Stimulated activated CD4-positive, alpha-beta T cell treated with anti-CD3 and anti-CD28 coated beads, TNF-alpha, amount 100 ng/mL, for 1 hour (primary cell): Measurements from ENCODE around the gene MTAP.

Source experiments
- DNase-seq, 3 donors: peaks; one replicate each; pipeline ENCODE4 v3.0.0-alpha.2; 2020; ENCODE audit warnings: low read depth in 3 of 3, low spot score in 1 of 3

The MTAP gene

DNA sequence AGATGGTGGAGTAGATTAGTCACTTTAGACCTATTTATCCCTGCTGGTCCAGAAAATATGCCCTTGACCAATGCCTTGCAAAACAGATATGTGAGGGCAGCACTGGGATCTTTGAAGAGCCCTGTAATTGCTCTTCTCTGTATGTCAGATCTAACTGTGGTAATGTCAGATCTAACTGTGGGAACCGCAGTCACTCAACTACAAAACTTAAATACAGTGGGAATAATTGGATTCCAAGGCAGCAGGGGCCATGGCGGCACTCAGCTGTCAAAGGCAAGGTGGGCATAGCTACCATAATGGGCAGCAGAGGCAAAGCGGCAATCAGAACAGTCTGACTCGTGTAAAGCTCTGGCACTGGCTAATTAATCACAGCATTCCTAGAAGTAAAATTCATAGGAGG is 46.2 kb downstream of the MTAP start:
- no peak for DNase-seq

DNA sequence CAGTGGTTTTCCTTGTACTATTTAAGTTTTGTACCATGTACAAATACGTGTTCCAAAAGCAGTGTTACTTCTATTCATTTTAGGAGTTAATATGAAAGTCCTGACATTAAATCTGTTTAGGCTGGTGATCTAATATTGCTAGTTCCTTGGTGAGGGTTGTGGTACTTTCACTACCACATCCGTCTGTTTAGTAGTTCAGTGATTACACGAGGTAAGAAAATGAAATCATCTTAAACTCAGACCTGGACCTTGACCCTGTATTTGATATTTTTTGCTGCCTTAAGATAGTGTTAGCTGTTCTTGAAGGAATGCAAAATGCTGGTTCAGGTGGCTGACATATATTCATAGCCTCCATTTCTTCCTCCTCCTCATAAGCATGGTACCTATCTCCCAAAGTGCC is 50.3 kb downstream of the MTAP start:
- DNase-seq = no peak

GRCh38 chr9:21853414-21853813 is 51.0 kb downstream of the MTAP start:
- no peak for DNase-seq

DNA sequence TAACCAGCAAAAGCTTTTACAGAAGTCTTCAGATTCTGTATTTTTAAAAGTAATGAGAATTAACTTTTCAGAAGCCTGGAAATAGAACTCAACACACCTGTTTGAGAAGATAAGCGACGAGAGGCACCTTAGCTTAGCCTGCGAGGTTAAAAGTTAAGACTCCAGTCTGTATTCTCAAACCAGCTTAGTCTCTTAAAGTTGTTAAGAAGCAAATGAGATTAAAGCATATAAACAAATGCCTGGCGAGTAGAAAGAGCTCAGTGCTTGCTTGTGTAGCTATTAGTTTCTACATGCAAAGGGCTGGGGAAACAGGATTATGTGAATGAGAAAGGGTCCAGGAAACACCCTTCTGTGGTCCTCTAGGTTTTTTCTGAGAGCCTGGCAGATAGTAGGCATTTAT is 51.7 kb downstream of the MTAP start:
- DNase-seq = no peak

DNA sequence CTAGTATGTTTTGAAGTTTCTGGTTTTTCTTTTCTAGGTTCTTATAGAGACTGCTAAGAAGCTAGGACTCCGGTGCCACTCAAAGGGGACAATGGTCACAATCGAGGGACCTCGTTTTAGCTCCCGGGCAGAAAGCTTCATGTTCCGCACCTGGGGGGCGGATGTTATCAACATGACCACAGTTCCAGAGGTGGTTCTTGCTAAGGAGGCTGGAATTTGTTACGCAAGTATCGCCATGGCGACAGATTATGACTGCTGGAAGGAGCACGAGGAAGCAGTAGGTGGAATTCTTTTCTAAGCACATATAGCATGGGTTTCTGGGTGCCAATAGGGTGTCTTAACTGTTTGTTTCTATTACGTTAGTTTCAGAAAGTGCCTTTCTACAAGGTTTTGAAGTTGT is 52.2 kb downstream of the MTAP start:
- no peak for DNase-seq

- no peak for DNase-seq
Measured at GRCh38 chr9:21856301-21857094, 54.1 kb downstream of the MTAP start.

DNA sequence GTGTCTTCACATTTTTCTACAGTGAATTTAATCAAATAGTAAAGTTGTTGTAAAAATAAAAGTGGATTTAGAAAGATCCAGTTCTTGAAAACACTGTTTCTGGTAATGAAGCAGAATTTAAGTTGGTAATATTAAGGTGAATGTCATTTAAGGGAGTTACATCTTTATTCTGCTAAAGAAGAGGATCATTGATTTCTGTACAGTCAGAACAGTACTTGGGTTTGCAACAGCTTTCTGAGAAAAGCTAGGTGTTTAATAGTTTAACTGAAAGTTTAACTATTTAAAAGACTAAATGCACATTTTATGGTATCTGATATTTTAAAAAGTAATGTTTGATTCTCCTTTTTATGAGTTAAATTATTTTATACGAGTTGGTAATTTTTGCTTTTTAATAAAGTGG is 60.4 kb downstream of the MTAP start:
- no peak for DNase-seq

DNA sequence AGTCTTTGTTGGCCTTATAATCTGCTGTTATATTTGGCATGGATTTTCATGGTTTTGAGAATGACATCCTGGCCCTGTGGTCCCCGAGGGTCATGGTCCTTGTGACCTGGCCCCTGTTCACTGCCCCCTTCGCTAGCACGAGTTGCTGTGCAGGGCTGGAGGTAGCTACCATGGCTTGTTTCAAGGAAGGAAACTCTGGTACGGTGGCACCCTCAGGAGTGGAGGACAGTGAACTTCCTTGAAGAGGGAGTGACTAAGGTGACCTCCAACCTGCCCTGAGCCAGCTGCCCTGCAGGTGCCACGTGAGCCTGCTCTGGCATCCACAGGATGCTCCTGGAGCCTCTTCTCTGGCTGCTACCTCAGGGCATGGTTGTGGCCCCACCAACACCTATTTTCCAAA is 62.1 kb downstream of the MTAP start:
- no peak for DNase-seq

GRCh38 chr9:21866302-21866701 is 63.9 kb downstream of the MTAP start:
- DNase-seq = no peak

DNA sequence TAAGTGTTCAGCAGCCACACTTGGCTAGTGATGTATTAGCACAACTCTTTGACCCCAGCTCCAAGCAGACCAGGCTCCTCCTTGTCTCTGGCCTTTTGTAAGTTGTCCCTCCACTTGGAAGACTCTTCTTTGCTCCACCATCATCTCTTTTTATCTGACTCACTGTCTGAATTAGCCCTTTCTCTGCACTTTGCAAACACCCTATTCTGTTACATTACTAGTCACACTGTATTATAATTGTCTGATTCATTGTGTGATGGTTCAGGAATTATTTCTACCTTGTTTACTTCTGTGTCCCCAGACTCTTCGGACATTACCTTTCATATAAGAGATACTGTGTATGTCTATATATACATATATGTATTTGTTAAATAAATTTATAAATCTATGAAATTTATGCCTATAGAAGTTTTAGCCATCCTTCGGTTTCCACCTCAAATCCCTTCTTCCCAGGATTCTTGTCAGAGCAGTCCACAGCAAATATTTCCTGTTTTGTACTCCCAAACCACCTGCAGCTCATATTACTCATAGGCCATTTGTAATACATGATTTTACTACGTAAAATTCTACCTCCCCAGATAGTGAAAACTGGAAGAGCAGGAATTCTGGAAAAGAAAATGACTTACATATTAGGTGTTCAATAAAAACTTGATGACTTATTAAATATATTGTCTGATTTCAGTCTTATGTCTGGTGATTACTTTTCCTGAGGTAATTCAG is 69.0 kb downstream of the MTAP start:
- no peak for DNase-seq

DNA sequence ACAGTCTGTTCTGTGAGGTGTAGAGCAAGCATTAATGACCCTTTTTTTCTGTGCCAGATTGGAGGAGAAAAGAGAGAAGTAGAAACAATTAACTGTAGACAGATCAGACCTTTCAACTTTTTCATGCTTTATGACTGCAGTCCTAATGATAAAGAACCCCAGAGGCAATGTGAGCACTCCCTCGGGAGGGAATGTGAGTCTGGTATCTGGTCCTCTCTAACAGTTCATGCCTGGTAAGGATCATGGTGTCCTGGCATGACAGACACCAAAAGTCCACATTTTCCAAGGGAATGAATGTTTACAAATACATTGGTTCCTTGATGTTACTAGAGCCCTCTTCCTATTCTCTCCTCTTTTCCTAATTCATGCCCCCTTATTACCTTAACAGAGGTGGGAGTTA is 70.3 kb downstream of the MTAP start:
- no peak for DNase-seq

DNA sequence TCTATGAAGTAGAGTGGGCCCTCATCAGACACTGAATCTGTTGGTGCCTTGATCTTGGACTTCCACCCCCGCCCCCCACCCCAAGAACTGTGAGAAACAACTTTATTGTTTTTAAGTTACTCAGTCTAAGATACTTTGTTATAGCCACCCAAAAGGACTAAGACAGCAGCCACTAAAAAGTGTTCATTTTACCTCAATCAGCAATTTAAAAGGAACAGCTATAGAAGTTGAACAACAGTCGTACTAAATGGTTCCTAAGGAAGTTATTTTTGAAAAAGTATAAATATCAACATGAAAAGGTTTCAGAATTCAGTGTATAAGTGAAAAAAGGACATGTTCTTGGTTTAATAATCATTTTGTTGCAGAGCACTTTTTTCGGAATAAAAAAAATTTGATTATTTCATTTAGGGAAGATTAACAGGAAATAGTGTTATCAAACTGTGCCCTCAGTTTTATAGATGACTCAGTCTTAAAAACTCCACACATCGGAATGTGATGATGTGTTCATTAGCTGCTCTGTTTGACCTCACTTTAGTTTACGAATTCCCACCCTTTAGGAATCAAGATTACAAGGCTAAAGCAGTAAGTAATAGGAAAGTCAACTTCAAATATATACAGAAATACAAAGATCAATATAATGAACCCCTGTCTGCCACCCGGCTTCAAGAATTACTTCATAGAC is 71.2 kb downstream of the MTAP start:
- no peak for DNase-seq

- no peak for DNase-seq
Measured at GRCh38 chr9:21875893-21876292, 73.5 kb downstream of the MTAP start.

DNA sequence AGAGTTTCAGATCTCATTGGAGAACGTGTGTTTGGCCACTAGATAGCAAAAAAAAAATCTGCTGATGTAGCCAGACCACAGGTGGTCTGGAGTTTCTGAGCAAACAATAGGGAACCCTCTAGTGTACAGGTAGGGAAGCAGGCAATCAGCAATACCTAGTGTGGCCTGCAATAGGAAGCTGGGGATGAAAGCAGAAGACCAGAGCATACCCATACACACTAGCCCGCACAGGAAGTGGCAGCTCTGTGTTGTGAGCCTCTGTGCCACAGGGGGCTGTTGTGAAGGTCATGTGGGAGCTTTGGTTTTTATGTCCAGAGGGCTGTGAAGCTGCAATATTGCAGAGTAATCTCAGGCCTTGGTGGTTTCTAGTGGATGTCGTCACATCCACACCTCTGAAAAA is 81.2 kb downstream of the MTAP start:
- no peak for DNase-seq

DNA sequence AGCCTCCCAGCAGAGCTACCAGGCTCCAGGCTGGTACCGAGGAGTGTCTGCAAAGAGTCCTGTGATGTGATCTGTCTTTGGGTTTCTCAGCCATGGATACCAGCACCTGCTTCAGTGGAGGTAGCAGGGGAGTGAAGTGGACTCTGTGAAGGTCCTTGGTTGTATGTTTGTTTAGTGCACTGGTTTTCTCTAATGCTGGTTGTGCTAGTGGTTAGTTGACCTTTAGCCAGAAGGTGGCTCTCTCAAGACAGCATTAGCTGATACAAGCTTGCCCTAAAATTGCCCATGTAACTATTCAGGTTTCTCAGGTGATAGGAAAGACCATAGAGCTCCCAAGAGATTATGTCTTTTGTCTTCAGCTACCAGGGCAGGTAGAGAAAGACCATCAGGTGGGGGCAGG is 87.2 kb downstream of the MTAP start:
- DNase-seq = no peak

GRCh38 chr9:21890696-21891095 is 88.3 kb downstream of the MTAP start:
- DNase-seq = no peak

DNA sequence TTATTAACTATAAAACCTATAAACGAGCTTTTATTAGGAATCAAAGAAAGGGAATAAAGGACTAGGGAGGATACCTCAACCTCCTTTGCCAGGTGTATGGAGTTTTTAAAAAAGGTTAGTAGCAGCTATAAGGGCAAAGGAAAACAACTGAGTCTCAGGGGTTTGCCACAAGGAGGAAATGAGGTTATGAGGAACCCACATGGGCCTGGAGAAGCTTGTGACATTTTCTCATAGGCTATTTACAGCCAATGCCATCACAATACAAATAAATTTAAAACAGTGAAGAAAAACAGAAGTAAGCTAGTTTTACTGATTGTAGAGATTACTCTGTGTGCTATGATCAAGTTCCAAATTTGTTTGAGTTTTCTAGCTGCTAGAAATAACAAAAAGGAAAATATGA is 99.1 kb downstream of the MTAP start:
- no peak for DNase-seq

DNA sequence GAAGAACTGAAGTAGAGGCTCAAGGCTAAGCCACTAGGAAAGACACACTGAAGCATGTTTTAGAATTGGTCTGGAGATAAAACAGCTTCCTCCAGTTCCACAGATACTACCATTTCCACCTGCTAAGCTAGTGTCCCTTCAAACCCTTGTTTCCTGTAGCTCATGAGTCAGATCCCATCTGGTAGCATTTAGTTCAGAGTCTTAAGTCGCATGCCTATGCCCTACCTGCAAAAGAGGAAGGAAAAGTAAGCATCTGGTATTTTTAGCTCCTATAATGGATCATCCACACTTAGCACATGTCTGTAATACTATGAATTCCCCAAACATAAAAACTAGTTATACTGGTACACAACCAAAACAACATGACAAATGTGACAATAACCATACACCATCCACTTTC is 99.7 kb downstream of the MTAP start:
- DNase-seq = no peak

GRCh38 chr9:21903380-21903965 is 101.0 kb downstream of the MTAP start:
- DNase-seq = no peak

DNA sequence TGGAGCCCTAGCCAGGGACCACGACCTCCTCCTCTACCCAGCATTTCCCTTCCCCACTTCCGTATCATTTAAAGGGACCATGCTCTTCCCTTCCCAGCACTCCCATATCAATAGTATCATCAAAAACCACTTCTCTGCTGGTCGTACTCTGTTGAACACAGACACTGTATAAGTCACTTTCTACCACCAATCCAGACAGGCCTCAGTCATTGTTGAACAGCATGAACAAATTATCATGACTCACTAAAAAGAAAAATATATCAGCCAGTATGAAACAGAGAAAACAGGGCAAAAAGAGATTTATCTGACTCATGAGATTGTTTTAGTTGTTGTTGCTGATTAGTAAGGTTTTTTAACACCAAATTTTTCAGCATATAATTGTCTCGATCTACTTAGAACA is 101.9 kb downstream of the MTAP start:
- no peak for DNase-seq

DNA sequence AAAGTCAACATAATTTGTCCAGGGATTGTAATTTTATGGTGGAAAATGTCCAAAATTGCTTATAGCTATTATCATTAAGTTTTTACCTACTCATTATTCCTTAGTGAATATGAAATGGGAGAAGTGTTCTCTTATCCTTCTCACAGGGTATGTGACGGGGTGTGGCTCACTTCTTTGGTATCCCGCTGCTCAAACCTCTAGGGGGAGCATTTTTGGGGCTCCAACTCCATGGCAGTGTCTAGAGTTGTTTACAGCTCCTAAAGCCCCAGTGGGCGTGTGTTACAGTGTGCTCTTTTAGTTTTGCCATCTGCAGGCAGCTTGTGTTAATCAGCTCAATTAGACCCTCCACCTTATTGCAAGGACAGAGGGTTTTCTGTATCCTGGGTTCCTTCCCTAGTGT is 102.3 kb downstream of the MTAP start:
- DNase-seq = no peak

GRCh38 chr9:21906213-21906612 is 103.8 kb downstream of the MTAP start:
- no peak for DNase-seq
